DMS 273 (cell line): Measurements from ENCODE around the gene ACTA2.

ENCODE experiments used
- DNase-seq: peaks from one replicate; lab custom pipeline; 2025; ENCODE audit not compliant: unreplicated experiment; lab: John Stamatoyannopoulos, UW

ACTA2 gene

GRCh38 chr10:88982366-88982765 is 29.8 kb upstream of the ACTA2 start:
- DNase-seq, result no peak

GRCh38 chr10:88981435-88981834 is 28.9 kb upstream of the ACTA2 start:
- no peak for DNase-seq

- no peak for DNase-seq
Observed at GRCh38 chr10:88980800-88981199, 28.2 kb upstream of the ACTA2 start.

- no peak for DNase-seq
Observed at GRCh38 chr10:88980247-88980646, 27.7 kb upstream of the ACTA2 start.

GRCh38 chr10:88979603-88980002 is 27.0 kb upstream of the ACTA2 start:
- DNase-seq, result no peak

GRCh38 chr10:88979153-88979562 is 26.6 kb upstream of the ACTA2 start:
- no peak for DNase-seq

GRCh38 chr10:88978463-88978862 is 25.9 kb upstream of the ACTA2 start:
- DNase-seq, result no peak

GRCh38 chr10:88975377-88975720 is 22.8 kb upstream of the ACTA2 start:
- DNase-seq, result no peak

GRCh38 chr10:88974446-88975376 is 22.1 kb upstream of the ACTA2 start:
- DNase-seq, result peak; percentile 4

- DNase-seq, result no peak
Observed at GRCh38 chr10:88974012-88974411, 21.4 kb upstream of the ACTA2 start.

- no peak for DNase-seq
Observed at GRCh38 chr10:88971221-88972061, 18.9 kb upstream of the ACTA2 start.

GRCh38 chr10:88968391-88968790 is 15.8 kb upstream of the ACTA2 start:
- no peak for DNase-seq

- no peak for DNase-seq
Observed at GRCh38 chr10:88966797-88967196, 14.2 kb upstream of the ACTA2 start.

- DNase-seq, result no peak
Observed at GRCh38 chr10:88964869-88965415, 12.4 kb upstream of the ACTA2 start.

- no peak for DNase-seq
Observed at GRCh38 chr10:88964360-88964759, 11.8 kb upstream of the ACTA2 start.

- no peak for DNase-seq
Observed at GRCh38 chr10:88963318-88963717, 10.7 kb upstream of the ACTA2 start.

GRCh38 chr10:88962336-88962735 is 9.8 kb upstream of the ACTA2 start:
- DNase-seq, result no peak

GRCh38 chr10:88961266-88961665 is 8.7 kb upstream of the ACTA2 start:
- no peak for DNase-seq

- DNase-seq, result no peak
Observed at GRCh38 chr10:88960802-88961201, 8.2 kb upstream of the ACTA2 start.

GRCh38 chr10:88958721-88959120 is 6.1 kb upstream of the ACTA2 start:
- DNase-seq, result no peak

GRCh38 chr10:88957381-88957780 is 4.8 kb upstream of the ACTA2 start:
- no peak for DNase-seq
